Measurements from ENCODE around the gene BBC3. TPM values are rescaled to one million over a fixed set of nuclear protein-coding genes. Genes with fewer than 3 reads are reported as not detected.

Gene BBC3
- total and polyA plus RNA-seq, 2 experiments from 2014 or later, result 6.3 to 14.6 TPM

GRCh38 chr19:47210180-47210490 is 20.9 kb downstream of the BBC3 start:
- no peak overlapping the region for H3K4me2 ChIP-seq (ENCODE audit: unreplicated experiment)
- H2AFZ ChIP-seq, result no peak overlapping the region
- TF ChIP-seq EZH2 (IDR thresholded peaks at IDR 0.05; ENCODE audit: insufficient read depth, poor library complexity, severe bottlenecking) (no peak), EZH2phosphoT487 (IDR thresholded peaks at IDR 0.05; ENCODE audit: insufficient read depth, low read depth) (no peak)
- H3K9ac ChIP-seq, result peak overlapping the region; percentile 69
- peak overlapping the region; percentile 70 for H3K27ac ChIP-seq
- DNase-seq, result no peak
- H3K9me2 ChIP-seq (ENCODE audit: insufficient read depth), result no peaks in the 10 kb centered on the region
- peaks cover 11% of the 10 kb centered on the region; the same call in 1 of the 2 replicates for H3K36me3 ChIP-seq (ENCODE audit: low read depth)
- no peak overlapping the region for H3K4me3 ChIP-seq
- H3K79me2 ChIP-seq (ENCODE audit: insufficient read depth), result no peaks in the 10 kb centered on the region
- peaks cover 28% of the 10 kb centered on the region; the same call in 1 of the 2 replicates for H3F3A ChIP-seq (ENCODE audit: insufficient read depth)
- H3K27me3 ChIP-seq (replicated peaks; ENCODE audit: insufficient read depth), result no peaks in the 10 kb centered on the region
- H3K9me3 ChIP-seq (ENCODE audit: low read depth), result no peaks in the 10 kb centered on the region
- in situ Hi-C loops (cut with MboI), result no loop called here
- 0 out of 2 replicates have a peak, but pooled peaks cover 5% of the 10 kb centered on the region for H3K4me1 ChIP-seq (ENCODE audit: insufficient read depth)
- H4K20me1 ChIP-seq (ENCODE audit: insufficient read depth), result no peaks in the 10 kb centered on the region

- peak overlapping the region; percentile 69 for H3K9ac ChIP-seq
- peaks cover 28% of the 10 kb centered on the region; the same call in 1 of the 2 replicates for H3F3A ChIP-seq (ENCODE audit: insufficient read depth)
- H4K20me1 ChIP-seq (ENCODE audit: insufficient read depth), result no peaks in the 10 kb centered on the region
- peak overlapping the region; percentile 70 for H3K27ac ChIP-seq
- no peaks in the 10 kb centered on the region for H3K79me2 ChIP-seq (ENCODE audit: insufficient read depth)
- 74 to 76% methylated on average over 12 to 13 of the region's 13 CpGs for WGBS, 2 experiments (ENCODE audit: low coverage in 1 of 2, low lambda C conversion rate in 2 of 2, missing lambda C conversion rate in 2 of 2)
- H3K36me3 ChIP-seq (ENCODE audit: low read depth), result peaks cover 11% of the 10 kb centered on the region; the same call in 1 of the 2 replicates
- no peak for DNase-seq
- H3K9me3 ChIP-seq (ENCODE audit: low read depth), result no peaks in the 10 kb centered on the region
- in situ Hi-C loops (cut with MboI), result no loop called here
- H3K4me1 ChIP-seq (ENCODE audit: insufficient read depth), result 0 out of 2 replicates have a peak, but pooled peaks cover 5% of the 10 kb centered on the region
- H3K9me2 ChIP-seq (ENCODE audit: insufficient read depth), result no peaks in the 10 kb centered on the region
- H2AFZ ChIP-seq, result no peak overlapping the region
- no peak overlapping the region for H3K4me3 ChIP-seq
- H3K27me3 ChIP-seq (replicated peaks; ENCODE audit: insufficient read depth), result no peaks in the 10 kb centered on the region
- no peak overlapping the region for H3K4me2 ChIP-seq (ENCODE audit: unreplicated experiment)
- no peak for TF ChIP-seq EZH2 (IDR thresholded peaks at IDR 0.05; ENCODE audit: insufficient read depth, poor library complexity, severe bottlenecking)
- TF ChIP-seq EZH2phosphoT487 (IDR thresholded peaks at IDR 0.05; ENCODE audit: insufficient read depth, low read depth), result no peak
Observed at GRCh38 chr19:47209319-47210179, 21.4 kb downstream of the BBC3 start.

GRCh38 chr19:47203254-47203653 is 27.7 kb downstream of the BBC3 start:
- WGBS, 2 experiments (ENCODE audit: low coverage in 1 of 2, low lambda C conversion rate in 2 of 2, missing lambda C conversion rate in 2 of 2), result 64 to 72% methylated on average over 3 of the region's 3 CpGs
- 0 out of 2 replicates have a peak, but pooled peaks cover 9% of the 10 kb centered on the region for H3F3A ChIP-seq (ENCODE audit: insufficient read depth)
- H3K79me2 ChIP-seq (ENCODE audit: insufficient read depth), result no peaks in the 10 kb centered on the region
- no peaks in the 10 kb centered on the region for H4K20me1 ChIP-seq (ENCODE audit: insufficient read depth)
- H3K4me2 ChIP-seq (ENCODE audit: unreplicated experiment), result no peak overlapping the region
- no peaks in the 10 kb centered on the region for H3K4me1 ChIP-seq (ENCODE audit: insufficient read depth)
- DNase-seq, result no peak
- H3K9me3 ChIP-seq (ENCODE audit: low read depth), result no peaks in the 10 kb centered on the region
- H3K27me3 ChIP-seq (replicated peaks; ENCODE audit: insufficient read depth), result no peaks in the 10 kb centered on the region
- no peak overlapping the region for H3K9ac ChIP-seq
- H2AFZ ChIP-seq, result no peak overlapping the region
- no peak for TF ChIP-seq EZH2phosphoT487 (IDR thresholded peaks at IDR 0.05; ENCODE audit: insufficient read depth, low read depth)
- no peak for TF ChIP-seq EZH2 (IDR thresholded peaks at IDR 0.05; ENCODE audit: insufficient read depth, poor library complexity, severe bottlenecking)
- peaks cover 6% of the 10 kb centered on the region; the same call in 1 of the 2 replicates for H3K36me3 ChIP-seq (ENCODE audit: low read depth)
- in situ Hi-C loops (cut with MboI), result no loop called here
- no peak overlapping the region for H3K27ac ChIP-seq
- no peaks in the 10 kb centered on the region for H3K9me2 ChIP-seq (ENCODE audit: insufficient read depth)
- H3K4me3 ChIP-seq, result no peak overlapping the region

- TF ChIP-seq EZH2phosphoT487 (IDR thresholded peaks at IDR 0.05; ENCODE audit: insufficient read depth, low read depth) (no peak), EZH2 (IDR thresholded peaks at IDR 0.05; ENCODE audit: insufficient read depth, poor library complexity, severe bottlenecking) (no peak)
- Histone ChIP-seq H3K4me2 (ENCODE audit: unreplicated experiment) (no peak overlapping the region), H3K9me3 (ENCODE audit: low read depth) (no peaks in the 10 kb centered on the region), H3K9me2 (ENCODE audit: insufficient read depth) (no peaks in the 10 kb centered on the region), H3K9ac (no peak overlapping the region), H3K27ac (no peak overlapping the region), H4K20me1 (ENCODE audit: insufficient read depth) (no peaks in the 10 kb centered on the region), H3K79me2 (ENCODE audit: insufficient read depth) (no peaks in the 10 kb centered on the region), H3K4me3 (no peak overlapping the region), H3K36me3 (ENCODE audit: low read depth) (0 out of 2 replicates have a peak, but pooled peaks cover 10% of the 10 kb centered on the region), H3F3A (ENCODE audit: insufficient read depth) (no peaks in the 10 kb centered on the region), H2AFZ (no peak overlapping the region), H3K4me1 (ENCODE audit: insufficient read depth) (no peaks in the 10 kb centered on the region), H3K27me3 (replicated peaks; ENCODE audit: insufficient read depth) (no peaks in the 10 kb centered on the region)
- DNase-seq, result no peak
- WGBS, 2 experiments (ENCODE audit: low coverage in 1 of 2, low lambda C conversion rate in 2 of 2, missing lambda C conversion rate in 2 of 2), result 65 to 67% methylated on average over 3 of the region's 3 CpGs
- in situ Hi-C loops (cut with MboI), result no loop called here
Observed at GRCh38 chr19:47200530-47200929, 30.5 kb downstream of the BBC3 start.

Measured in GM23248 (cell line).